HL-60/S4 treated with phorbol 12-myristate 13-acetate at 8.2 ng/mL for 4 days and 3 days (cell line): Measurements from ENCODE around the gene NCKAP5.
"Not testable (repeated sequence)": the region's sequence is repeated elsewhere in the genome, so short reads cannot be mapped to it uniquely, and the experiment has no call there.

ENCODE experiments used
- in situ Hi-C: fragments of 300-500 bp; cut with MboI; formaldehyde crosslinking; loops from 2 replicates; pipeline ENCODE4 v1.15.0; 2022; ENCODE audit warnings: low sequenced_read_pairs

Gene NCKAP5

GRCh38 chr2:132716954-132717353 lies 851.3 kb downstream of the NCKAP5 start:
- in situ Hi-C loops, result no loop called here

GRCh38 chr2:132715386-132716351 lies 852.6 kb downstream of the NCKAP5 start:
- in situ Hi-C loops, result no loop called here

GRCh38 chr2:132703396-132703795 lies 864.9 kb downstream of the NCKAP5 start:
- in situ Hi-C loops, result no loop called here

- in situ Hi-C loops, result no loop called here
Observed at GRCh38 chr2:132701810-132702209, 866.5 kb downstream of the NCKAP5 start.

- in situ Hi-C loops, result not testable (repeated sequence)
Observed at GRCh38 chr2:132699802-132700201, 868.5 kb downstream of the NCKAP5 start.

GRCh38 chr2:132698347-132698746 lies 869.9 kb downstream of the NCKAP5 start:
- in situ Hi-C loops, result not testable (repeated sequence)

GRCh38 chr2:132697556-132698205 lies 870.6 kb downstream of the NCKAP5 start:
- in situ Hi-C loops, result no loop called here

GRCh38 chr2:132692816-132693215 lies 875.4 kb downstream of the NCKAP5 start:
- in situ Hi-C loops, result no loop called here

GRCh38 chr2:132691556-132691955 lies 876.7 kb downstream of the NCKAP5 start:
- in situ Hi-C loops, result no loop called here

- in situ Hi-C loops, result no loop called here
Observed at GRCh38 chr2:132690664-132691303, 877.5 kb downstream of the NCKAP5 start.

- in situ Hi-C loops, result no loop called here
Observed at GRCh38 chr2:132681766-132682165, 886.5 kb downstream of the NCKAP5 start.

- in situ Hi-C loops, result no loop called here
Observed at GRCh38 chr2:132680544-132680943, 887.7 kb downstream of the NCKAP5 start.

- in situ Hi-C loops, result no loop called here
Observed at GRCh38 chr2:132678483-132678882, 889.8 kb downstream of the NCKAP5 start.

GRCh38 chr2:132677661-132678060 lies 890.6 kb downstream of the NCKAP5 start:
- in situ Hi-C loops, result no loop called here

GRCh38 chr2:132676999-132677398 lies 891.3 kb downstream of the NCKAP5 start:
- in situ Hi-C loops, result no loop called here

GRCh38 chr2:132671151-132671835 lies 897.0 kb downstream of the NCKAP5 start:
- in situ Hi-C loops, result no loop called here

- in situ Hi-C loops, result no loop called here
Observed at GRCh38 chr2:132670496-132671150, 897.6 kb downstream of the NCKAP5 start.

GRCh38 chr2:132669908-132670495 lies 898.3 kb downstream of the NCKAP5 start, which contains the start of gene LYPD1:
TSS of gene LYPD1 (minus strand) at chr2:132670205. CDS start at chr2:132669932, 273 bp downstream.
- in situ Hi-C loops, result no loop called here

GRCh38 chr2:132668987-132669907 lies 899.0 kb downstream of the NCKAP5 start:
- in situ Hi-C loops, result no loop called here
